Naive B cell (primary cell): Measurements from ENCODE around the gene CNOT2. TPM values are rescaled to one million over a fixed set of nuclear protein-coding genes. Genes with fewer than 3 reads are reported as not detected.

Experiments used
- ATAC-seq, 2 donors: fragments of 150-1000 bp; cut with Tn5 transposase; 2 replicates each; pipeline ENCODE4 v1.10.0; 2021; ENCODE audit warnings: low read depth in 2 of 2, mild to moderate bottlenecking in 2 of 2, moderate library complexity in 2 of 2
- DNase-seq: peaks from one replicate; pipeline ENCODE4 v3.0.0; 2022
- H3K27ac Mint-ChIP-seq, 6 donors: one replicate each; pipeline ENCODE4 v1.8.0; 2020 to 2022; ENCODE audit warnings: mild to moderate bottlenecking in 6 of 6, mixed read lengths in 6 of 6, moderate library complexity in 5 of 6, inconsistent platforms in 2 of 6
- H3K27me3 Mint-ChIP-seq, 3 donors: one replicate each; pipeline ENCODE4 v1.8.0; 2021 to 2022; ENCODE audit warnings: mixed read lengths in 3 of 3, mild to moderate bottlenecking in 1 of 3
- H3K36me3 Mint-ChIP-seq, 2 donors: one replicate each; pipeline ENCODE4 v1.8.0; 2020 to 2022; ENCODE audit warnings: mixed read lengths in 2 of 2, inconsistent platforms in 1 of 2, mild to moderate bottlenecking in 1 of 2
- H3K4me1 Mint-ChIP-seq, 3 donors: one replicate each; pipeline ENCODE4 v1.8.0; 2020 to 2022; ENCODE audit warnings: mixed read lengths in 3 of 3, inconsistent platforms in 1 of 3, mild to moderate bottlenecking in 1 of 3, moderate library complexity in 1 of 3
- H3K4me3 Mint-ChIP-seq, 8 donors: one replicate each; pipeline ENCODE4 v1.8.0; 2020 to 2022; ENCODE audit warnings: mild to moderate bottlenecking in 8 of 8, mixed read lengths in 8 of 8, moderate library complexity in 8 of 8, inconsistent platforms in 2 of 8
- H3K9me3 Mint-ChIP-seq, 7 donors: one replicate each; pipeline ENCODE4 v1.8.0; 2020 to 2022; ENCODE audit warnings: mixed read lengths in 7 of 7, mild to moderate bottlenecking in 5 of 7, inconsistent platforms in 2 of 7, moderate library complexity in 1 of 7
- polyA plus RNA-seq, 6 donors: library from polyadenylated mRNA; unstranded; fragments of 300-500 nt; fragmentation: Illumina TruSeq; gene quantifications; one replicate each; pipeline ENCODE4 v1.2.3, GENCODE V29; 2021; ENCODE audit warnings: low read depth in 6 of 6

Gene CNOT2
- polyA plus RNA-seq, 6 donors from 2014 or later = 95.9 to 133 (median 114) TPM

- Mint-ChIP-seq H3K36me3 (peaks cover 0 to 7% of the 10 kb centered on the region in 2 donors), H3K27me3 (no peaks in the 10 kb centered on the region), H3K27ac (peak overlapping the region in 3 of 6 donors; percentile 1 to 57 (median 5)), H3K9me3 (no peaks in the 10 kb centered on the region), H3K4me1 (peaks cover 42 to 81% (median 71%) of the 10 kb centered on the region in 3 donors), H3K4me3 (no peak overlapping the region)
- no peak for ATAC-seq
- no peak for DNase-seq
Measured at GRCh38 chr12:70258605-70259403, 15.6 kb downstream of the CNOT2 start.

- ATAC-seq (peak; percentile 84 to 88), DNase-seq (peak; percentile 45)
- peaks cover 44 to 78% (median 72%) of the 10 kb centered on the region in 3 donors for H3K4me1 Mint-ChIP-seq
- no peaks in the 10 kb centered on the region for H3K9me3 Mint-ChIP-seq
- peak overlapping the region in 5 of 8 donors; percentile 23 to 68 (median 47) for H3K4me3 Mint-ChIP-seq
- H3K27ac Mint-ChIP-seq = peak overlapping the region; percentile 12 to 91 (median 72)
- H3K27me3 Mint-ChIP-seq = no peaks in the 10 kb centered on the region
- H3K36me3 Mint-ChIP-seq = peaks cover 0 to 7% of the 10 kb centered on the region in 2 donors
Measured at GRCh38 chr12:70260646-70261045, 17.4 kb downstream of the CNOT2 start.

- Mint-ChIP-seq H3K4me3 (no peak overlapping the region), H3K27ac (peak overlapping the region in 4 of 6 donors; percentile 4 to 79 (median 54)), H3K27me3 (no peaks in the 10 kb centered on the region), H3K4me1 (peaks cover 50 to 87% (median 81%) of the 10 kb centered on the region in 3 donors), H3K9me3 (no peaks in the 10 kb centered on the region), H3K36me3 (peaks cover 0 to 7% of the 10 kb centered on the region in 2 donors)
- ATAC-seq (no peak), DNase-seq (no peak)
Measured at GRCh38 chr12:70264067-70264867, 21.0 kb downstream of the CNOT2 start.

- H3K4me3 Mint-ChIP-seq = no peak overlapping the region
Measured at GRCh38 chr12:70265132-70265531, 21.9 kb downstream of the CNOT2 start.

GRCh38 chr12:70267550-70267949, 24.3 kb downstream of the CNOT2 start:
- Mint-ChIP-seq H3K27ac (peak overlapping the region in 1 of 6 donors; percentile 54), H3K27me3 (no peaks in the 10 kb centered on the region), H3K4me3 (no peak overlapping the region), H3K9me3 (no peaks in the 10 kb centered on the region), H3K4me1 (peaks cover 51 to 75% (median 75%) of the 10 kb centered on the region in 3 donors), H3K36me3 (peaks cover 0 to 8% of the 10 kb centered on the region in 2 donors)
- DNase-seq (no peak), ATAC-seq (no peak)

More at GRCh38 chr12:70265132-70265531, 21.9 kb downstream of the CNOT2 start:
- H3K9me3 Mint-ChIP-seq = no peaks in the 10 kb centered on the region
- ATAC-seq (no peak), DNase-seq (no peak)
- H3K4me1 Mint-ChIP-seq = peaks cover 45 to 82% (median 81%) of the 10 kb centered on the region in 3 donors
- H3K27ac Mint-ChIP-seq = peak overlapping the region in 1 of 6 donors; percentile 69
- peaks cover 0 to 7% of the 10 kb centered on the region in 2 donors for H3K36me3 Mint-ChIP-seq
- H3K27me3 Mint-ChIP-seq = no peaks in the 10 kb centered on the region

GRCh38 chr12:70268972-70269371, 25.7 kb downstream of the CNOT2 start:
- ATAC-seq = no peak
- no peak for DNase-seq
- H3K4me1 Mint-ChIP-seq = peaks cover 48 to 71% (median 69%) of the 10 kb centered on the region in 3 donors
- peaks cover 0 to 8% of the 10 kb centered on the region in 2 donors for H3K36me3 Mint-ChIP-seq
- no peaks in the 10 kb centered on the region for H3K9me3 Mint-ChIP-seq
- H3K27ac Mint-ChIP-seq = peak overlapping the region in 2 of 6 donors; percentile 4 to 47
- H3K4me3 Mint-ChIP-seq = no peak overlapping the region
- no peaks in the 10 kb centered on the region for H3K27me3 Mint-ChIP-seq

GRCh38 chr12:70270108-70270507, 26.9 kb downstream of the CNOT2 start:
- ATAC-seq (no peak), DNase-seq (no peak)
- no peaks in the 10 kb centered on the region for H3K27me3 Mint-ChIP-seq
- peaks cover 48 to 71% (median 66%) of the 10 kb centered on the region in 3 donors for H3K4me1 Mint-ChIP-seq
- peaks cover 0 to under 1% (median 0%) of the 10 kb centered on the region in 7 donors for H3K9me3 Mint-ChIP-seq
- no peak overlapping the region for H3K4me3 Mint-ChIP-seq
- H3K36me3 Mint-ChIP-seq = peaks cover 0 to 15% of the 10 kb centered on the region in 2 donors
- H3K27ac Mint-ChIP-seq = peak overlapping the region in 1 of 6 donors; percentile 16

- H3K4me3 Mint-ChIP-seq = no peak overlapping the region
Measured at GRCh38 chr12:70271025-70271424, 27.8 kb downstream of the CNOT2 start.

GRCh38 chr12:70272510-70272909, 29.3 kb downstream of the CNOT2 start:
- H3K4me3 Mint-ChIP-seq = no peak overlapping the region
- peaks cover 46 to 65% (median 57%) of the 10 kb centered on the region in 3 donors for H3K4me1 Mint-ChIP-seq
- DNase-seq (no peak), ATAC-seq (no peak)
- peaks cover 0 to 2% (median 0%) of the 10 kb centered on the region in 7 donors for H3K9me3 Mint-ChIP-seq
- H3K27ac Mint-ChIP-seq = peak overlapping the region in 4 of 6 donors; percentile 57 to 88 (median 78)
- H3K36me3 Mint-ChIP-seq = peaks cover 0 to 15% of the 10 kb centered on the region in 2 donors
- no peaks in the 10 kb centered on the region for H3K27me3 Mint-ChIP-seq

More at GRCh38 chr12:70271025-70271424, 27.8 kb downstream of the CNOT2 start:
- no peak for DNase-seq
- Mint-ChIP-seq H3K27ac (peak overlapping the region in 3 of 6 donors; percentile 9 to 53 (median 28)), H3K36me3 (peaks cover 0 to 15% of the 10 kb centered on the region in 2 donors), H3K4me1 (peaks cover 49 to 76% (median 68%) of the 10 kb centered on the region in 3 donors), H3K9me3 (peaks cover 0 to 2% (median 0%) of the 10 kb centered on the region in 7 donors), H3K27me3 (no peaks in the 10 kb centered on the region)
- no peak for ATAC-seq

- no peak overlapping the region for H3K4me3 Mint-ChIP-seq
- H3K27ac Mint-ChIP-seq = peak overlapping the region in 4 of 6 donors; percentile 21 to 86 (median 24)
- DNase-seq (no peak), ATAC-seq (no peak)
- peaks cover 0 to 2% (median 0%) of the 10 kb centered on the region in 7 donors for H3K9me3 Mint-ChIP-seq
- no peaks in the 10 kb centered on the region for H3K27me3 Mint-ChIP-seq
- H3K4me1 Mint-ChIP-seq = peaks cover 38 to 50% (median 47%) of the 10 kb centered on the region in 3 donors
- H3K36me3 Mint-ChIP-seq = peaks cover 0 to 20% of the 10 kb centered on the region in 2 donors
Measured at GRCh38 chr12:70275045-70275444, 31.8 kb downstream of the CNOT2 start.

- Mint-ChIP-seq H3K36me3 (peaks cover 7 to 19% of the 10 kb centered on the region in 2 donors), H3K27me3 (no peaks in the 10 kb centered on the region), H3K9me3 (peaks cover 0 to 2% (median 0%) of the 10 kb centered on the region in 7 donors), H3K27ac (peak overlapping the region in 3 of 6 donors; percentile 42 to 73 (median 52)), H3K4me3 (no peak overlapping the region), H3K4me1 (peaks cover 24 to 29% (median 28%) of the 10 kb centered on the region in 3 donors)
- no peak for ATAC-seq
- no peak for DNase-seq
Measured at GRCh38 chr12:70277973-70278372, 34.7 kb downstream of the CNOT2 start.

- DNase-seq (no peak), ATAC-seq (no peak)
- Mint-ChIP-seq H3K4me1 (peaks cover 24 to 25% (median 25%) of the 10 kb centered on the region in 3 donors), H3K27me3 (no peaks in the 10 kb centered on the region), H3K4me3 (no peak overlapping the region), H3K27ac (peak overlapping the region in 3 of 6 donors; percentile 18 to 76 (median 62)), H3K9me3 (peaks cover 0 to 2% (median 0%) of the 10 kb centered on the region in 7 donors), H3K36me3 (peaks cover 7 to 16% of the 10 kb centered on the region in 2 donors)
Measured at GRCh38 chr12:70278945-70279344, 35.7 kb downstream of the CNOT2 start.

GRCh38 chr12:70283232-70283631, 40.0 kb downstream of the CNOT2 start:
- Mint-ChIP-seq H3K4me1 (peaks cover 2 to 21% (median 21%) of the 10 kb centered on the region in 3 donors), H3K36me3 (peaks cover 14 to 16% of the 10 kb centered on the region in 2 donors), H3K4me3 (no peak overlapping the region), H3K9me3 (no peaks in the 10 kb centered on the region), H3K27me3 (no peaks in the 10 kb centered on the region), H3K27ac (peak overlapping the region in 1 of 6 donors; percentile 73)
- no peak for ATAC-seq
- no peak for DNase-seq
